Body of pancreas (tissue), 4 donors: ENCODE measurements around the gene RAB3GAP2. TPM values are rescaled to one million over a fixed set of nuclear protein-coding genes. Genes with fewer than 3 reads are reported as not detected.

ENCODE experiments used
- ATAC-seq: fragments of 150-250 bp; one replicate; pipeline ENCODE4 v1.9.1; 2016
- DNase-seq, 4 donors: peaks; one replicate each; pipeline ENCODE4 v3.0.0-alpha.2; 2019
- H3K27ac ChIP-seq, 4 donors: fragments of 200-600 bp; sonication (generic); 1 replicate in 3 of 4; 2 replicates in 1 of 4; pipeline versions ENCODE4 v1.5.1 to v1.6.1; 2016 to 2019; ENCODE audit warnings: mild to moderate bottlenecking in 1 of 4, mixed read lengths in 1 of 4, moderate library complexity in 1 of 4
- H3K27me3 ChIP-seq, 2 donors: fragments of 200-600 bp; sonication (generic); one replicate each; pipeline ENCODE4 v1.6.0; 2016; ENCODE audit warnings: mild to moderate bottlenecking in 1 of 2
- H3K36me3 ChIP-seq, 2 donors: fragments of 200-600 bp; sonication (generic); replicated peaks in 1 of 2; 2 replicates each; pipeline ENCODE4 v1.5.1; 2016; ENCODE audit warnings: low read depth in 2 of 2; ENCODE audit not compliant: insufficient read depth in 1 of 2
- H3K4me1 ChIP-seq: fragments of 200-600 bp; sonication (generic); one replicate; pipeline ENCODE4 v1.6.0; 2016
- H3K4me3 ChIP-seq, 2 donors: fragments of 200-600 bp; sonication (generic); 1 replicate in 1 of 2; 2 replicates in 1 of 2; pipeline ENCODE4 v1.5.1; 2016 to 2019
- H3K9me3 ChIP-seq, 3 donors: fragments of 200-600 bp; sonication (generic); 1 replicate in 2 of 3; 2 replicates in 1 of 3; pipeline ENCODE4 v1.5.1; 2016
- CTCF ChIP-seq, 7 experiments: fragments of 450-650 bp in 4 of 7; fragments of 200-600 bp in 3 of 7; sonication (generic) in 3 of 7; IDR thresholded peaks; one replicate each; pipeline ENCODE4 v1.5.1; 2016 to 2019; ENCODE audit warnings: antibody characterized with exemption in 7 of 7
- POLR2A ChIP-seq, 3 donors: fragments of 450-650 bp; IDR thresholded peaks; one replicate each; pipeline ENCODE4 v1.6.1; 2016; ENCODE audit warnings: antibody characterized with exemption in 3 of 3, mild to moderate bottlenecking in 2 of 3
- WGBS, 2 donors: methylation state at CpG; one replicate each; pipeline ENCODE4 v1.1.5; 2017; 5-methylcytosine and 5-hydroxymethylcytosine counted together
- intact Hi-C: fragments of 100-400 bp; cut with DNase I; formaldehyde crosslinking; loops from one replicate; pipeline ENCODE4 v1.15.1; 2023
- total RNA-seq, 2 donors: library from RNA; depleted of rRNA; stranded (reverse); fragments of >200 nt; gene quantifications; one replicate each; pipeline ENCODE4 v1.1.0, GENCODE V29; 2016

Gene RAB3GAP2
- total RNA-seq, 2 donors from 2014 or later: 14.5 to 17.5 TPM

GRCh38 chr1:220124542-220124941 is 147.7 kb downstream of the RAB3GAP2 start:
- TF ChIP-seq POLR2A (IDR thresholded peaks at IDR 0.05) (no peak), CTCF (IDR thresholded peaks at IDR 0.05) (no peak)
- ATAC-seq (no peak), DNase-seq (no peak)
- H3K27me3 ChIP-seq: no peaks in the 10 kb centered on the region
- H3K4me1 ChIP-seq: peaks cover 3% of the 10 kb centered on the region
- no peak overlapping the region for H3K27ac ChIP-seq
- H3K36me3 ChIP-seq: peaks cover 0 to 13% of the 10 kb centered on the region in 2 donors
- no peak overlapping the region for H3K4me3 ChIP-seq
- H3K9me3 ChIP-seq: no peaks in the 10 kb centered on the region
- WGBS, 2 donors: 0 to 14% methylated on average over 1 of the region's 1 CpG
- intact Hi-C loops: no loop called here

GRCh38 chr1:220123889-220124288 is 148.4 kb downstream of the RAB3GAP2 start:
- Histone ChIP-seq H3K9me3 (no peaks in the 10 kb centered on the region), H3K27ac (no peak overlapping the region), H3K4me1 (peaks cover 3% of the 10 kb centered on the region), H3K27me3 (no peaks in the 10 kb centered on the region), H3K4me3 (no peak overlapping the region), H3K36me3 (peaks cover 0 to 9% of the 10 kb centered on the region in 2 donors)
- TF ChIP-seq CTCF (IDR thresholded peaks at IDR 0.05) (peak in 4 of 7 experiments; percentile 3 to 15 (median 9)), POLR2A (IDR thresholded peaks at IDR 0.05) (no peak)
- intact Hi-C loops: no loop called here
- peak in 1 of 4 donors; percentile 19 for DNase-seq
- ATAC-seq: no peak

- H3K27ac ChIP-seq: no peak overlapping the region
- no peaks in the 10 kb centered on the region for H3K9me3 ChIP-seq
- no peaks in the 10 kb centered on the region for H3K27me3 ChIP-seq
- H3K36me3 ChIP-seq: peaks cover 0 to 8% of the 10 kb centered on the region in 2 donors
- peaks cover 3% of the 10 kb centered on the region for H3K4me1 ChIP-seq
- no peak overlapping the region for H3K4me3 ChIP-seq
- TF ChIP-seq POLR2A (IDR thresholded peaks at IDR 0.05) (no peak), CTCF (IDR thresholded peaks at IDR 0.05) (no peak)
- intact Hi-C loops: no loop called here
- ATAC-seq (no peak), DNase-seq (no peak)
Observed at GRCh38 chr1:220123066-220123465, 149.2 kb downstream of the RAB3GAP2 start.

GRCh38 chr1:220121791-220122530 is 150.3 kb downstream of the RAB3GAP2 start:
- peak; percentile 95 for ATAC-seq
- 41 to 57% methylated on average over 8 of the region's 8 CpGs for WGBS, 2 donors
- Histone ChIP-seq H3K27ac (peak overlapping the region; percentile 21 to 87 (median 74)), H3K9me3 (no peaks in the 10 kb centered on the region), H3K4me3 (no peak overlapping the region), H3K4me1 (peaks cover 3% of the 10 kb centered on the region), H3K27me3 (no peaks in the 10 kb centered on the region), H3K36me3 (peaks cover 0 to under 1% of the 10 kb centered on the region in 2 donors)
- intact Hi-C loops: no loop called here
- TF ChIP-seq CTCF (IDR thresholded peaks at IDR 0.05): no peak
- no peak for TF ChIP-seq POLR2A (IDR thresholded peaks at IDR 0.05)
- DNase-seq: peak in 3 of 4 donors; percentile 14 to 50 (median 19)

- Histone ChIP-seq H3K9me3 (no peaks in the 10 kb centered on the region), H3K4me1 (peaks cover 3% of the 10 kb centered on the region), H3K27ac (peak overlapping the region in 1 of 4 donors; percentile 23), H3K36me3 (peaks cover 0 to 3% of the 10 kb centered on the region in 2 donors), H3K4me3 (no peak overlapping the region), H3K27me3 (no peaks in the 10 kb centered on the region)
- DNase-seq (no peak), ATAC-seq (peak; percentile 50)
- TF ChIP-seq CTCF (IDR thresholded peaks at IDR 0.05) (no peak), POLR2A (IDR thresholded peaks at IDR 0.05) (no peak)
- intact Hi-C loops: no loop called here
- WGBS, 2 donors: 44 to 46% methylated on average over 6 of the region's 6 CpGs
Observed at GRCh38 chr1:220119043-220119512, 153.2 kb downstream of the RAB3GAP2 start.
